ENCODE measurements around the gene SGCD. TPM values are rescaled to one million over a fixed set of nuclear protein-coding genes. Genes with fewer than 3 reads are reported as not detected.

Gene SGCD
- total and polyA plus RNA-seq, 4 donors: 12.2 to 129 (median 22.3) TPM

DNA sequence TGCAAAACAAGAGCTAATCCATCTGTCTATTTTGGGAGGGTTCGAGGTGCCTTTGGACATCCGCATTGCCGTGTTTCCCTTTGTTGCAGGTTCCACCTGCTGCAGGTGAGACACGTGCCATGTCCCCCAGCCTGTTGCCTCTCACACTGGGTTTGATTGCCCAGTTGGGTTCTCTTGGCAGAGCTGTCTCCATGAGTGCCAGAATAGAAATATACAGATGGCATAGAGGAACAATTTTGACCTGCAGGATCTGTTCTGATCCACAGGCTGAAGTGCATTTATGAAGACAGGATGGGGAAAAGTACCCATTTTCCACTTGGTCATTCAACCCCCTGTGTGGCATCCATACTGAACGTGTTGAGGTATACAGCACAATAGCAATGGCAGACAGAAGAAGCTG lies 178.1 kb downstream of the SGCD start:
- intact Hi-C loops (cut with DNase I): no loop called here

DNA sequence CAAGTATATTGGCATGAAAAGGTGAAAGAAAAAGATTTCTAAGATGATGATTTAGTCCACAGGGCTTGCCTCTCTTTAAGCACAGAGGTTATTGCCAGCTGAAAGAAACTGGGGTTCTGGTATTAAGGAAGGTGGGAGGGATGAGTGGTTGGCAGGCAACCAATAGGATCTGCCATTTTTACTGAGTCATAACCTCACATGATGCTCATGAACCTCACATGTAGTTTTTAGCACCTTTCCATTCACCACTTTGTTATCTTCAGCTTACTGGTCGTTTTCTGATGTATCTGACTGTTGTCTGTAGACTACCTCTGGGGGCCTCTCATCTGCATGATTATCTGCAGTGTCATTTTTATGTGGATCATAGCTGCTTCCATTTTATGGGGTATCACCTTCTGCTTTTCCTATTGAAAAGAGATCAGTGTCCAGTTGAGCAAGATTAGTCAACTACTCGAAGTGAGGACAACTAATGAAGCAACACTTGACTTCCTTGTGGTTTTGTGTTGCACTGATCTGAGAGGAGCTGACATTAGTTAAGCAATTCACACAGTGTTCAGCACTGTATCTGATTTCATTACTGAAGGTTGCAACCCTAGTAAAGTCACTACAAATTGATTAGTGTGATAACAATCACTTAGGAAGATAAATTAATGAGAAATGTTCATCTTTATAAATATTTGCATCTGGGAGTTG lies 186.3 kb downstream of the SGCD start:
- ATAC-seq (ENCODE audit: low FRiP score) (no peak), DNase-seq (no peak)
- H3K4me1 ChIP-seq (ENCODE audit: control insufficient read depth in 1 of 2, insufficient read depth in 2 of 2, low read length in 2 of 2): no peaks in the 10 kb centered on the region
- intact Hi-C loops (cut with DNase I): no loop called here
- H3K9me3 ChIP-seq (ENCODE audit: control insufficient read depth, low read length): no peaks in the 10 kb centered on the region
- no peak overlapping the region for H3K4me3 ChIP-seq (ENCODE audit: low read length in 2 of 2)
- WGBS, 2 donors: 86 to 88% methylated on average over 2 of the region's 2 CpGs
- no peaks in the 10 kb centered on the region for H3K27me3 ChIP-seq (ENCODE audit: control insufficient read depth in 1 of 2, insufficient read depth in 2 of 2, low read length in 1 of 2)
- H3K27ac ChIP-seq (ENCODE audit: low read depth in 1 of 2, low read length in 2 of 2): no peak overlapping the region
- H3K36me3 ChIP-seq (ENCODE audit: control insufficient read depth in 1 of 2, insufficient read depth in 2 of 2, low read length in 1 of 2): peaks cover 0 to 5% of the 10 kb centered on the region in 2 donors

More for the DNA sequence above, 178.1 kb downstream of the SGCD start:
- 95 to 97% methylated on average over 5 of the region's 5 CpGs for WGBS, 2 donors
- ATAC-seq (ENCODE audit: low FRiP score): no peak
- no peaks in the 10 kb centered on the region for H3K9me3 ChIP-seq (ENCODE audit: control insufficient read depth, low read length)
- no peak overlapping the region for H3K4me3 ChIP-seq (ENCODE audit: low read length in 2 of 2)
- no peak overlapping the region for H3K27ac ChIP-seq (ENCODE audit: low read depth in 1 of 2, low read length in 2 of 2)
- H3K27me3 ChIP-seq (ENCODE audit: control insufficient read depth in 1 of 2, insufficient read depth in 2 of 2, low read length in 1 of 2): no peaks in the 10 kb centered on the region
- no peak for DNase-seq
- no peaks in the 10 kb centered on the region for H3K4me1 ChIP-seq (ENCODE audit: control insufficient read depth in 1 of 2, insufficient read depth in 2 of 2, low read length in 2 of 2)
- H3K36me3 ChIP-seq (ENCODE audit: control insufficient read depth in 1 of 2, insufficient read depth in 2 of 2, low read length in 1 of 2): peaks cover 0 to 2% of the 10 kb centered on the region in 2 donors

DNA sequence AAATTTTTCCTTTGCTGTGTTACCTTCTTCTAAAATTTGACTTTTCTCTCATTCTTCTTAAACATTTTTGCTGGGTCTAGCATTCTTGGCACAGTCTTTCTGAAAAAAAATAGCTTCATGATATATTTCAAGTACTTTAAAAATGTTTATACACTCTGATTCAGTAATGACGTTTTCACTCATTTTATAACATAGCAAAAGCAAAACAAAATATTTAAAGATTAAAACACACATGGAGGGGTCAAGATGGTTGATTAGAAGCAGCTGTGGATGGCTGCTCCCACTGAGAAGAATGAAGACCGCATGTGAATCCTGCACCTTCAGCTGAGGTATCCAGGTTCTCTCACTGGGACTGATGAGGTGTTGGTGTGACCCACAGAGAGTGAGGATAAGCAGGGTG lies 188.2 kb downstream of the SGCD start:
- WGBS, 2 donors: 43 to 46% methylated on average over 2 of the region's 2 CpGs
- no peak for ATAC-seq (ENCODE audit: low FRiP score)
- DNase-seq: no peak
- Histone ChIP-seq H3K4me3 (ENCODE audit: low read length in 2 of 2) (no peak overlapping the region), H3K36me3 (ENCODE audit: control insufficient read depth in 1 of 2, insufficient read depth in 2 of 2, low read length in 1 of 2) (peaks cover 0 to 5% of the 10 kb centered on the region in 2 donors), H3K27me3 (ENCODE audit: control insufficient read depth in 1 of 2, insufficient read depth in 2 of 2, low read length in 1 of 2) (no peaks in the 10 kb centered on the region), H3K9me3 (ENCODE audit: control insufficient read depth, low read length) (no peaks in the 10 kb centered on the region), H3K27ac (ENCODE audit: low read depth in 1 of 2, low read length in 2 of 2) (no peak overlapping the region), H3K4me1 (ENCODE audit: control insufficient read depth in 1 of 2, insufficient read depth in 2 of 2, low read length in 2 of 2) (no peaks in the 10 kb centered on the region)
- intact Hi-C loops (cut with DNase I): no loop called here

DNA sequence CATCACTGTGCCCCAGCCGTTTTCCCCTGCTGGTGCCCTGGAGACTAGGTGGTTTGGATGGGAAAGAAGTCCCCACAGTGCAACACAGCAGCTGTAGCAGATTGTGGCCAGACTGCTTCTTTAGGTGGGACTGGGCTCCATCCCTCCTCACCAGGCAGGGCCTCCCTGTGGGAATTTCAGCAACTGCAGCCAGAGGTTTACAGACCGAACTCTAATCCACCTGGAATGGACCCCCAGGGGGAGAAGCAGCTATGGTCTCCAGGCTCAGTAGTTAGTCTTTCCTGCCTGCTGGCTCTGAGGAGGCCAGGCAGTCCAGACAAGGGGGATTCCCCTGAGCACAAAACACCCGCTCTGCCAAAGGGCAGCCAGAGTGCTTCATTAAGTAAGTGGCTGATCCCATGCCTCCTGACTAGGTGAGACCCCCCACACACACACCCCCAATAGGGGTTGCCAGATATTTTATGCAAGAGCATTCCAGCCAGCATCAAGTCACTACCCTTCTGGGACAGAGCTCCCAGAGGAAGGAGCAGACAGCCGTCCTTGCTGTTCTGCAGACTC lies 188.9 kb downstream of the SGCD start:
- no peak for ATAC-seq (ENCODE audit: low FRiP score)
- no peaks in the 10 kb centered on the region for H3K27me3 ChIP-seq (ENCODE audit: control insufficient read depth in 1 of 2, insufficient read depth in 2 of 2, low read length in 1 of 2)
- WGBS, 2 donors: 77 to 87% methylated on average over 4 of the region's 4 CpGs
- peaks cover 0 to 5% of the 10 kb centered on the region in 2 donors for H3K36me3 ChIP-seq (ENCODE audit: control insufficient read depth in 1 of 2, insufficient read depth in 2 of 2, low read length in 1 of 2)
- H3K4me3 ChIP-seq (ENCODE audit: low read length in 2 of 2): no peak overlapping the region
- H3K27ac ChIP-seq (ENCODE audit: low read depth in 1 of 2, low read length in 2 of 2): no peak overlapping the region
- DNase-seq: no peak
- no peaks in the 10 kb centered on the region for H3K9me3 ChIP-seq (ENCODE audit: control insufficient read depth, low read length)
- intact Hi-C loops (cut with DNase I): no loop called here
- H3K4me1 ChIP-seq (ENCODE audit: control insufficient read depth in 1 of 2, insufficient read depth in 2 of 2, low read length in 2 of 2): no peaks in the 10 kb centered on the region

DNA sequence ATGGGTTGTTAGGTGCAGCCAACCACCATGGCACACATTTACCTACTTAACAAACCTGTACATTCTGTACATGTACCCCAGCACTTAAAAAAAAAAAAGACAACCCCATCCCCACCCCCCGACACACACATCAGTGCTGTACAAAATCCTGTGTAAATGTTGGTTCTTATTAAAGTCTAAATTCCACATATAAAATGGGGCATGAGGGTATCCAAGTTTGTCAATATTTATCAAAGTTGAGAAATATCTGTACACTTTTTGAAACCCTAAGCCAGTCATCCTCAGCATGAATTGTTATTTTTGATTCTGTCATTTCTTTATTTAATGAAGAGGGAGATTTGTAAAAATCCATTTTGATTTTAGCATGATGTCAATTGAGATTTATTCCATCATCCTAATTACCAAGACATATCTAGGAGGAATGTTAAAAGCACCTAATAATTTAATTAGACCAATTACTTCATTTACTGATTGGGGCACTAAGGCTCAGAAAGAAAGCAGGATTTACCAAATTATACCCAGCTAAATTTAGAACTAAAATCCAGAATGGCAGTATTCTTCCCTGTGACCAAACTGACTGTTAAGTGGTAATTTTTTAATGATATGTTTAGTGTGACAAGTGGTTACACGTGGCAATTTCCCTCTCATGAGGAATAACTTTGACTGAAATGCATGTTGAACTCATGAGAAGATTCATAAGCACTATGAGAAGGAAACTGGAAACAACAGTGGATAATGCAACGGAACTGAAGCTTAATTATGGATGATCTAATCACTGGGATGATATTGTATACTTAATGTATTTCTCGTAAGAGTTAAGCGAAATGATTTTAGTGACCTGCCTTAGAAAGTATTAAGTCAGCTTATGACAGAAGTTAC lies 195.9 kb downstream of the SGCD start:
- Histone ChIP-seq H3K36me3 (ENCODE audit: control insufficient read depth in 1 of 2, insufficient read depth in 2 of 2, low read length in 1 of 2) (no peaks in the 10 kb centered on the region), H3K4me1 (ENCODE audit: control insufficient read depth in 1 of 2, insufficient read depth in 2 of 2, low read length in 2 of 2) (no peaks in the 10 kb centered on the region), H3K27me3 (ENCODE audit: control insufficient read depth in 1 of 2, insufficient read depth in 2 of 2, low read length in 1 of 2) (no peaks in the 10 kb centered on the region), H3K4me3 (ENCODE audit: low read length in 2 of 2) (no peak overlapping the region), H3K27ac (ENCODE audit: low read depth in 1 of 2, low read length in 2 of 2) (no peak overlapping the region), H3K9me3 (ENCODE audit: control insufficient read depth, low read length) (no peaks in the 10 kb centered on the region)
- WGBS, 2 donors: 71 to 72% methylated on average over 5 of the region's 5 CpGs
- intact Hi-C loops (cut with DNase I): no loop called here
- ATAC-seq (ENCODE audit: low FRiP score) (no peak), DNase-seq (no peak)

DNA sequence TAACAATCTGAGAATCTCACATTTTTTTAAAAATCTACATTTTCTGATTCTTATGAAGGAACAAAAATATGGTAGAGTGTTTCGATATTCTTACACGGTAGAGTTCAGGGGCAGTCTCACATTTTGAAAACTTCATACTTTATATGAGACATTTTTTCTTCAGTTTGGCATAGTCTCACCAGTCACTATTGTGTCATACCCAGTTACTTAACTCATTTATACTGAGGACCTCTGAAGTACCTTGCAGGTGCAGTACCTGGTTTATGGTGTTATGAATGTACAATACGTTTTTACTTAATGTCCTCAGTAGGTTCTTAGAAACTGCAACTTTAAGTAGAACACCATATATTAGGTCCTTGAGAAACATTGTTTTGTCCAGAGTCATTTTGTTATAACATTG lies 196.6 kb downstream of the SGCD start:
- ATAC-seq (ENCODE audit: low FRiP score): no peak
- no peak for DNase-seq
- Histone ChIP-seq H3K9me3 (ENCODE audit: control insufficient read depth, low read length) (no peaks in the 10 kb centered on the region), H3K27ac (ENCODE audit: low read depth in 1 of 2, low read length in 2 of 2) (no peak overlapping the region), H3K27me3 (ENCODE audit: control insufficient read depth in 1 of 2, insufficient read depth in 2 of 2, low read length in 1 of 2) (no peaks in the 10 kb centered on the region), H3K4me3 (ENCODE audit: low read length in 2 of 2) (no peak overlapping the region), H3K36me3 (ENCODE audit: control insufficient read depth in 1 of 2, insufficient read depth in 2 of 2, low read length in 1 of 2) (no peaks in the 10 kb centered on the region), H3K4me1 (ENCODE audit: control insufficient read depth in 1 of 2, insufficient read depth in 2 of 2, low read length in 2 of 2) (no peaks in the 10 kb centered on the region)
- 79 to 88% methylated on average over 3 of the region's 3 CpGs for WGBS, 2 donors
- intact Hi-C loops (cut with DNase I): no loop called here

DNA sequence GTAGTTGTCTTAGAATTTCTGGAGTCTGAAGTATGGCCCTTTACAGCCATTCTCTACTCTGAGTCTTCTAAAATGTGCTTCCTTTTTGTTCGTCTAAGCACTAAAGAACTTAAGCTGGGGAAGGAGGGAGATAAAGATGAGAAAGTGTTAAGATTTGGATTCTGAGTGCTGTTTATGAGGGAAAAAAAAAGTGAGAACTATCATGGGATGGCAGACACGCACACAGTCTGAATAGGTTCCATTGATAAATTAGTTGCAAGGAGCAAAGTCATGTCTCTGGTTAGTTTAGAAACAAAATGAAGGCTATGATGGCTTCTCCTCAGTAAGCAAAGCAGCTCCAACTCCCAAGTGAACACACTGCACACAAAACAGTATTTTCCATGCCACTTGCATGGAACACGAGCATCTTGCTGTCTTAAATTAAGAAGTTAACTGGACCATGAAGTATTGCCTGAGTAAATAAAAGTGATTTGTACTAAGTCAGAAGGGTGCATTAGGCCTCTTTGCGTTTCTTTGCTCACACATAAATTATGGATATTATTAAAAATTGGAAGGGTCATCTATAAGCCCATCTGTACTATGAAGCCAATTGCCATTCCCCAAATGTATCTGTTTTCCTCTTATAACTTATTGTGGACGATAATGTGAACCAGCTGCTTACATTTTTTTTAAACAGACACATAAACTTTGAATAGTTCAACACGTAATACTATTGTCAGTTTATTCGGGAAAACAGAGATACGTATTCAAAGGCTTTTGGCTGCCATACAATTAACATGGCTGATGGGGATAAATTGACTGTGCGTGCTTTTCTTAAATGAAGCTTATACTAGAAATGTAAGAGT lies 199.3 kb downstream of the SGCD start:
- Histone ChIP-seq H3K27ac (ENCODE audit: low read depth in 1 of 2, low read length in 2 of 2) (no peak overlapping the region), H3K27me3 (ENCODE audit: control insufficient read depth in 1 of 2, insufficient read depth in 2 of 2, low read length in 1 of 2) (no peaks in the 10 kb centered on the region), H3K4me3 (ENCODE audit: low read length in 2 of 2) (no peak overlapping the region), H3K4me1 (ENCODE audit: control insufficient read depth in 1 of 2, insufficient read depth in 2 of 2, low read length in 2 of 2) (no peaks in the 10 kb centered on the region), H3K9me3 (ENCODE audit: control insufficient read depth, low read length) (peaks cover 1% of the 10 kb centered on the region), H3K36me3 (ENCODE audit: control insufficient read depth in 1 of 2, insufficient read depth in 2 of 2, low read length in 1 of 2) (no peaks in the 10 kb centered on the region)
- WGBS, 2 donors: 86 to 92% methylated on average over 9 of the region's 9 CpGs
- intact Hi-C loops (cut with DNase I): no loop called here
- DNase-seq (no peak), ATAC-seq (ENCODE audit: low FRiP score) (no peak)

DNA sequence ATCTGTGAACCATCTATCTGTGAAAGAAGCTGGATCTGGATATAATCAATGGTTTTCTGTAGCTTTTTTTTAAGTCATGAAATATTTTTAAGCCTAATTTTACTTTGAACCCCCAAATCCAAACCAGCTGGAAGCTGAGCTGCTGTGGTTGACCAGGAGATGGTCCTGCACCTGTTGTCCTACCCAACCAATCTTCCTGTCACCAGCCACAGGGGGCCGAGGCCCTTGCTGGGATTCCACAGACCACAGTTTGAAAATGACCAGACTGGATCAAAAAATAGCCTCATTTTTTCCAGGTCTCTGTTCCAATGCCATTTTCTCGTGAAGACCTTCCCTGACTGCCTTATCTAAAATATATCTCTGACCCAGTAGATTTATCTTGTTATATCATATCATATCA lies 200.6 kb downstream of the SGCD start:
- no peaks in the 10 kb centered on the region for H3K4me1 ChIP-seq (ENCODE audit: control insufficient read depth in 1 of 2, insufficient read depth in 2 of 2, low read length in 2 of 2)
- intact Hi-C loops (cut with DNase I): no loop called here
- no peak for DNase-seq
- no peaks in the 10 kb centered on the region for H3K27me3 ChIP-seq (ENCODE audit: control insufficient read depth in 1 of 2, insufficient read depth in 2 of 2, low read length in 1 of 2)
- no peak for ATAC-seq (ENCODE audit: low FRiP score)
- peaks cover 1% of the 10 kb centered on the region for H3K9me3 ChIP-seq (ENCODE audit: control insufficient read depth, low read length)
- 65 to 74% methylated on average over 2 of the region's 2 CpGs for WGBS, 2 donors
- no peaks in the 10 kb centered on the region for H3K36me3 ChIP-seq (ENCODE audit: control insufficient read depth in 1 of 2, insufficient read depth in 2 of 2, low read length in 1 of 2)
- H3K27ac ChIP-seq (ENCODE audit: low read depth in 1 of 2, low read length in 2 of 2): no peak overlapping the region
- H3K4me3 ChIP-seq (ENCODE audit: low read length in 2 of 2): no peak overlapping the region
